Mesenchymal stem cell (in vitro differentiated cells and primary cell): Measurements from ENCODE around the gene MED27.

Experiments used
- DNase-seq: peaks from one replicate; pipeline ENCODE4 v3.0.0-alpha.2; 2013
- H2AFZ ChIP-seq: one replicate; pipeline ENCODE4 v1.6.1; 2013; ENCODE audit warnings: low read depth, mild to moderate bottlenecking, control low read depth, inconsistent platforms, low read length, moderate library complexity
- H2AK5ac ChIP-seq: 2 replicates; pipeline ENCODE4 v1.6.1; 2013; ENCODE audit warnings: low read length, moderate library complexity, mild to moderate bottlenecking, inconsistent platforms; ENCODE audit not compliant: severe bottlenecking
- H2BK120ac ChIP-seq: one replicate; pipeline ENCODE4 v1.6.1; 2013; ENCODE audit warnings: low read depth, mild to moderate bottlenecking, inconsistent platforms, low read length, moderate library complexity
- H2BK12ac ChIP-seq, 2 experiments: one replicate each; pipeline ENCODE4 v1.6.1; 2013; ENCODE audit warnings: inconsistent platforms in 2 of 2, low read length in 2 of 2, mild to moderate bottlenecking in 2 of 2, moderate library complexity in 2 of 2, control low read depth in 1 of 2
- H2BK15ac ChIP-seq: one replicate; pipeline ENCODE4 v1.6.1; 2013; ENCODE audit warnings: mild to moderate bottlenecking, low read depth, inconsistent platforms; ENCODE audit not compliant: poor library complexity, severe bottlenecking
- H2BK5ac ChIP-seq: 2 replicates; pipeline ENCODE4 v1.6.1; 2013; ENCODE audit warnings: low read depth, mild to moderate bottlenecking, low read length, control low read depth, inconsistent platforms; ENCODE audit not compliant: poor library complexity, severe bottlenecking
- H3K14ac ChIP-seq, 2 experiments: one replicate each; pipeline ENCODE4 v1.6.1; 2013; ENCODE audit warnings: inconsistent platforms in 2 of 2, low read length in 2 of 2, control low read depth in 1 of 2, mild to moderate bottlenecking in 1 of 2, moderate library complexity in 1 of 2
- H3K18ac ChIP-seq, 2 experiments: one replicate each; pipeline ENCODE4 v1.6.1; 2013; ENCODE audit warnings: inconsistent platforms in 2 of 2, low read length in 2 of 2, control low read depth in 1 of 2, low read depth in 1 of 2, mild to moderate bottlenecking in 1 of 2
- H3K23ac ChIP-seq, 2 experiments: one replicate each; pipeline ENCODE4 v1.6.1; 2013; ENCODE audit warnings: inconsistent platforms in 2 of 2, low read length in 2 of 2, mild to moderate bottlenecking in 2 of 2, moderate library complexity in 2 of 2, control low read depth in 1 of 2
- H3K27ac ChIP-seq: 2 replicates; pipeline ENCODE4 v1.5.1; 2013; ENCODE audit warnings: mild to moderate bottlenecking, moderate library complexity, low read length, control low read depth, inconsistent platforms; ENCODE audit not compliant: poor library complexity, severe bottlenecking
- H3K27me3 ChIP-seq, 2 experiments: 2 replicates each; pipeline versions ENCODE4 v1.6.1 to v1.7.0; 2013; ENCODE audit warnings: low read length in 2 of 2, mild to moderate bottlenecking in 2 of 2, moderate library complexity in 2 of 2, control low read depth in 1 of 2, inconsistent platforms in 1 of 2; ENCODE audit not compliant: control insufficient read depth in 1 of 2, insufficient read depth in 1 of 2
- H3K36me3 ChIP-seq, 2 experiments: 2 replicates each; pipeline versions ENCODE4 v1.6.1 to v1.7.0; 2013; ENCODE audit warnings: low read length in 2 of 2, control low read depth in 1 of 2, inconsistent platforms in 1 of 2, low read depth in 1 of 2, mild to moderate bottlenecking in 1 of 2; ENCODE audit not compliant: insufficient read depth in 2 of 2, control insufficient read depth in 1 of 2
- H3K4ac ChIP-seq, 2 experiments: one replicate each; pipeline ENCODE4 v1.6.1; 2013; ENCODE audit warnings: inconsistent platforms in 2 of 2, low read length in 2 of 2, mild to moderate bottlenecking in 2 of 2, moderate library complexity in 2 of 2, control low read depth in 1 of 2, low read depth in 1 of 2
- H3K4me1 ChIP-seq: 2 replicates; pipeline ENCODE4 v1.6.1; 2013; ENCODE audit warnings: low read depth, low read length, control low read depth; ENCODE audit not compliant: control insufficient read depth, insufficient read depth
- H3K4me2 ChIP-seq: 2 replicates; pipeline ENCODE4 v1.6.1; 2013; ENCODE audit warnings: low read length, mild to moderate bottlenecking, inconsistent platforms; ENCODE audit not compliant: poor library complexity, severe bottlenecking
- H3K4me3 ChIP-seq, 2 experiments: 2 replicates each; pipeline versions ENCODE4 v1.5.1 to v1.7.0; 2013; ENCODE audit warnings: low read length in 2 of 2, mild to moderate bottlenecking in 2 of 2, control low read depth in 1 of 2, low read depth in 1 of 2; ENCODE audit not compliant: insufficient read depth in 1 of 2
- H3K79me1 ChIP-seq: replicated peaks from 2 replicates; pipeline ENCODE4 v1.6.1; 2013; ENCODE audit warnings: mild to moderate bottlenecking, control low read depth, low read length, inconsistent platforms; ENCODE audit not compliant: poor library complexity, severe bottlenecking
- H3K9ac ChIP-seq: 2 replicates; pipeline ENCODE4 v1.7.0; 2013; ENCODE audit warnings: mild to moderate bottlenecking, low read length, moderate library complexity
- H3K9me3 ChIP-seq: 2 replicates; pipeline ENCODE4 v1.7.0; 2013; ENCODE audit warnings: mild to moderate bottlenecking, low read length; ENCODE audit not compliant: control insufficient read depth
- H4K8ac ChIP-seq: one replicate; pipeline ENCODE4 v1.6.1; 2013; ENCODE audit warnings: inconsistent platforms, mild to moderate bottlenecking, low read length, moderate library complexity
- H4K91ac ChIP-seq: one replicate; pipeline ENCODE4 v1.6.1; 2013; ENCODE audit warnings: mild to moderate bottlenecking, low read length, inconsistent platforms
- WGBS: methylation state at CpG from one replicate; pipeline ENCODE4 v1.1.7; 2013; ENCODE audit warnings: mixed read lengths; 5-methylcytosine and 5-hydroxymethylcytosine counted together

The MED27 gene

GRCh38 chr9:131840751-131841702 lies 238.6 kb downstream of the MED27 start:
- Histone ChIP-seq H3K18ac (no peak overlapping the region), H3K23ac (no peak overlapping the region), H2AFZ (no peak overlapping the region), H3K27ac (no peak overlapping the region), H2BK120ac (no peak overlapping the region), H3K9me3 (no peaks in the 10 kb centered on the region), H4K91ac (no peak overlapping the region), H3K14ac (no peak overlapping the region), H3K27me3 (peaks cover 30 to 70% of the 10 kb centered on the region in 2 experiments), H2BK5ac (no peak overlapping the region), H3K4me3 (no peak overlapping the region), H4K8ac (no peak overlapping the region), H3K36me3 (no peaks in the 10 kb centered on the region), H2BK15ac (no peak overlapping the region), H3K4me2 (no peak overlapping the region), H3K4me1 (peaks cover 17% of the 10 kb centered on the region), H3K79me1 (no peaks in the 10 kb centered on the region), H2BK12ac (no peak overlapping the region), H3K9ac (no peak overlapping the region), H2AK5ac (no peak overlapping the region), H3K4ac (no peak overlapping the region)
- DNase-seq = no peak
- WGBS = 90% methylated on average over 21 of the region's 25 CpGs

GRCh38 chr9:131840220-131840619 lies 239.4 kb downstream of the MED27 start:
- no peaks in the 10 kb centered on the region for H3K9me3 ChIP-seq
- peaks cover 17% of the 10 kb centered on the region for H3K4me1 ChIP-seq
- H3K4ac ChIP-seq = no peak overlapping the region
- no peak overlapping the region for H3K4me3 ChIP-seq
- 93% methylated on average over 4 of the region's 8 CpGs for WGBS
- no peak overlapping the region for H4K8ac ChIP-seq
- no peak overlapping the region for H4K91ac ChIP-seq
- no peak overlapping the region for H2BK120ac ChIP-seq
- no peaks in the 10 kb centered on the region for H3K36me3 ChIP-seq
- no peak overlapping the region for H3K18ac ChIP-seq
- H3K4me2 ChIP-seq = no peak overlapping the region
- no peak overlapping the region for H3K14ac ChIP-seq
- H3K79me1 ChIP-seq = no peaks in the 10 kb centered on the region
- H3K27me3 ChIP-seq = peaks cover 30 to 71% of the 10 kb centered on the region in 2 experiments
- H2AFZ ChIP-seq = no peak overlapping the region
- DNase-seq = no peak
- no peak overlapping the region for H3K9ac ChIP-seq
- no peak overlapping the region for H2AK5ac ChIP-seq
- no peak overlapping the region for H3K23ac ChIP-seq
- H3K27ac ChIP-seq = no peak overlapping the region
- no peak overlapping the region for H2BK15ac ChIP-seq
- H2BK12ac ChIP-seq = no peak overlapping the region
- no peak overlapping the region for H2BK5ac ChIP-seq

- Histone ChIP-seq H3K27ac (no peak overlapping the region), H3K36me3 (no peaks in the 10 kb centered on the region), H2BK12ac (no peak overlapping the region), H2BK15ac (no peak overlapping the region), H3K23ac (no peak overlapping the region), H2AFZ (no peak overlapping the region), H4K8ac (no peak overlapping the region), H3K4me3 (no peak overlapping the region), H3K14ac (no peak overlapping the region), H3K27me3 (peaks cover 30 to 73% of the 10 kb centered on the region in 2 experiments), H3K79me1 (no peaks in the 10 kb centered on the region), H3K4me2 (no peak overlapping the region), H3K18ac (no peak overlapping the region), H3K4ac (no peak overlapping the region), H3K9ac (no peak overlapping the region), H2BK5ac (no peak overlapping the region), H2AK5ac (no peak overlapping the region), H2BK120ac (no peak overlapping the region), H4K91ac (no peak overlapping the region), H3K4me1 (peaks cover 17% of the 10 kb centered on the region), H3K9me3 (peaks cover under 1% of the 10 kb centered on the region)
- WGBS = 85% methylated on average over 22 of the region's 22 CpGs
- peak; percentile 25 for DNase-seq
Measured at GRCh38 chr9:131839281-131840084, 240.2 kb downstream of the MED27 start.
